Psoas muscle (tissue), 8 donors: Measurements from ENCODE around the gene KCNG4. TPM values are rescaled to one million over a fixed set of nuclear protein-coding genes. Genes with fewer than 3 reads are reported as not detected.

ENCODE experiments used
- ATAC-seq, 4 donors: fragments of 200-7000 bp; cut with Tn5 transposase; one replicate each; pipeline ENCODE4 v1.9.1; 2020; ENCODE audit warnings: moderate library complexity in 3 of 4, mild to moderate bottlenecking in 2 of 4
- DNase-seq, 2 donors: peaks; one replicate each; pipeline ENCODE4 v3.0.0-alpha.2; 2020
- H3K27ac ChIP-seq: fragments of 200-600 bp; one replicate; pipeline ENCODE4 v1.8.0; 2022
- H3K27me3 ChIP-seq, 3 donors: fragments of 200-600 bp in 1 of 3; one replicate each; pipeline versions ENCODE4 v1.6.1 to v1.8.0; 2013 to 2022; ENCODE audit warnings: low read length in 2 of 3, mild to moderate bottlenecking in 2 of 3, moderate library complexity in 1 of 3; ENCODE audit not compliant: insufficient read depth in 3 of 3
- H3K36me3 ChIP-seq, 2 donors: fragments of 200-600 bp in 1 of 2; one replicate each; pipeline versions ENCODE4 v1.6.1 to v1.8.0; 2013 to 2022; ENCODE audit warnings: low read depth in 1 of 2, mild to moderate bottlenecking in 1 of 2, moderate library complexity in 1 of 2; ENCODE audit not compliant: insufficient read depth in 1 of 2
- H3K4me1 ChIP-seq: fragments of 200-600 bp; one replicate; pipeline ENCODE4 v1.8.0; 2022
- H3K4me3 ChIP-seq: fragments of 200-600 bp; one replicate; pipeline ENCODE4 v1.8.0; 2022; ENCODE audit warnings: mild to moderate bottlenecking
- H3K9me3 ChIP-seq: fragments of 200-600 bp; one replicate; pipeline ENCODE4 v1.8.0; 2022
- WGBS, 3 donors: extraction: QIAGEN DNeasy Blood & Tissue Kit; methylation state at CpG; one replicate each; pipeline versions ENCODE4 v1.1.6 to v1.1.7; 2013; 5-methylcytosine and 5-hydroxymethylcytosine counted together
- intact Hi-C, 2 donors: fragments of 100-400 bp; cut with DNase I; formaldehyde crosslinking; loops; one replicate each; pipeline versions ENCODE4 v1.11.0 to v1.14.2; 2022
- polyA plus RNA-seq, 3 donors: library from polyadenylated mRNA; stranded (reverse); fragments of 200-250 nt; gene quantifications; one replicate each; pipeline ENCODE4 v1.2.3, GENCODE V29; 2013
- total RNA-seq, 4 donors: library from RNA; stranded (reverse); fragmentation: NEBNext Ultra II Directional in 2 of 4; extraction: Animal tissue kit (Norgen Biotek cat#: 25700) in 2 of 4; gene quantifications; one replicate each; pipeline versions ENCODE4 v1.2.1 to v1.2.4, GENCODE V29; 2021 to 2023
- TF ChIP-seq, protein P1 (sequence below): fragments of 200-600 bp; IDR thresholded peaks from one replicate; pipeline ENCODE4 v1.8.0; 2022; ENCODE audit warnings: antibody characterized with exemption
- donor health status: healthy with polysubstance abuse.
- donor health status: DM: no; HTN: no; CAD: no; lungs with moderate emphysema.
- donor health status: Bipolar disorder and iron deficiency.
- donor health status: healthy.
- donor health status: DM: yes; HTN: yes; CAD: no.
- donor health status: DM: no; HTN: no; CAD: no.
- donor health status: DM: no; HTN: no; CAD: no.
- donor health status: DM: yes; HTN: yes; CAD: no.

The KCNG4 gene
- total and polyA plus RNA-seq, 7 donors, result 0.04 to 0.10 TPM; not detected in 5

DNA sequence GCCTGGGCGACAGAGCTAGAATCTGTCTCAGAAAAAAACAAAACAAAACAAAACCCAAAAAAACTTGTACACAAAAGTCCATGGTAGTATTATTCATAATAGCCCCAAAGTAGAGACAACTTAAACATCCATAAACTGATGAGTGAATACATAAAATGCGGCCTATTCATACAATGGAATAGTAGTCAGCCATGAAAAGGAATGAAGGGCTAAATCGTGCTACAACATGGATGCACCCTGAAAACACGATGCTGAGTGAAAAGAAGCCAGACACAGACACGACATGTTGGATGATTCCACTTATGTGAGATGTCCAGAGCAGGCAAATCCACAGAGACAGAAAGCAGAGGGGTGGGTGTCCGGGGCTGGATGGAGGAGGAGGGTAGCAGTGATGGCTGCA is 12.3 kb downstream of the KCNG4 start:
- Histone ChIP-seq H3K4me1 (peaks cover 2% of the 10 kb centered on the region), H3K27me3 (peaks cover 0 to 7% (median 3%) of the 10 kb centered on the region in 3 donors), H3K36me3 (no peaks in the 10 kb centered on the region), H3K27ac (no peak overlapping the region), H3K4me3 (no peak overlapping the region), H3K9me3 (no peaks in the 10 kb centered on the region)
- DNase-seq, result no peak
- intact Hi-C loops, result no loop called here
- no peak for ATAC-seq
- WGBS, 3 donors, result 84 to 87% (median 85%) methylated on average over 6 of the region's 6 CpGs
- TF ChIP-seq, protein P1, sequence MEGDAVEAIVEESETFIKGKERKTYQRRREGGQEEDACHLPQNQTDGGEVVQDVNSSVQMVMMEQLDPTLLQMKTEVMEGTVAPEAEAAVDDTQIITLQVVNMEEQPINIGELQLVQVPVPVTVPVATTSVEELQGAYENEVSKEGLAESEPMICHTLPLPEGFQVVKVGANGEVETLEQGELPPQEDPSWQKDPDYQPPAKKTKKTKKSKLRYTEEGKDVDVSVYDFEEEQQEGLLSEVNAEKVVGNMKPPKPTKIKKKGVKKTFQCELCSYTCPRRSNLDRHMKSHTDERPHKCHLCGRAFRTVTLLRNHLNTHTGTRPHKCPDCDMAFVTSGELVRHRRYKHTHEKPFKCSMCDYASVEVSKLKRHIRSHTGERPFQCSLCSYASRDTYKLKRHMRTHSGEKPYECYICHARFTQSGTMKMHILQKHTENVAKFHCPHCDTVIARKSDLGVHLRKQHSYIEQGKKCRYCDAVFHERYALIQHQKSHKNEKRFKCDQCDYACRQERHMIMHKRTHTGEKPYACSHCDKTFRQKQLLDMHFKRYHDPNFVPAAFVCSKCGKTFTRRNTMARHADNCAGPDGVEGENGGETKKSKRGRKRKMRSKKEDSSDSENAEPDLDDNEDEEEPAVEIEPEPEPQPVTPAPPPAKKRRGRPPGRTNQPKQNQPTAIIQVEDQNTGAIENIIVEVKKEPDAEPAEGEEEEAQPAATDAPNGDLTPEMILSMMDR, result no peak

DNA sequence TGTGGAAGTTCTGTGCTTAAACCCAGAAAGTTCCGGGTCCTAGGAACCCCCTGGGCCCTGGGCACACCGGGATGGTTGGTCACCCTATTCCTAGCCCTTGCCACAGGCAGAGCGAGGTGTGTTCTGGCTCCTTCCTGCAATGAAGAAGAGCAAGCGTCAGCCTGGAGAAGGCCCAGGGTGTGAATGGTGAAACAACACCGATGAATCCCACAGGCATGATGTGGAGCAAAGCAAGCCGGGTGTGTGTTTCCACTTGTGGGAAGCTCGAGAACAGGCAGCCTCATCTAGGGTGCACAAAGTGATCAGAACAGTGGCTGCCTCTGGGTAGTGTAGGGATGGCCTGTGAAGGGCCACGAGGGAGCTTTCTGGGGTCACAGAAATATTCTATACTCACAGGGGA is 13.8 kb downstream of the KCNG4 start:
- DNase-seq, result no peak
- Histone ChIP-seq H3K4me1 (peaks cover 2% of the 10 kb centered on the region), H3K27me3 (peaks cover 0 to 7% (median 3%) of the 10 kb centered on the region in 3 donors), H3K9me3 (no peaks in the 10 kb centered on the region), H3K27ac (no peak overlapping the region), H3K36me3 (no peaks in the 10 kb centered on the region), H3K4me3 (no peak overlapping the region)
- TF ChIP-seq, protein P1, result no peak
- ATAC-seq, result no peak
- intact Hi-C loops, result no loop called here
- WGBS, 3 donors, result 84 to 87% (median 84%) methylated on average over 8 of the region's 8 CpGs

DNA sequence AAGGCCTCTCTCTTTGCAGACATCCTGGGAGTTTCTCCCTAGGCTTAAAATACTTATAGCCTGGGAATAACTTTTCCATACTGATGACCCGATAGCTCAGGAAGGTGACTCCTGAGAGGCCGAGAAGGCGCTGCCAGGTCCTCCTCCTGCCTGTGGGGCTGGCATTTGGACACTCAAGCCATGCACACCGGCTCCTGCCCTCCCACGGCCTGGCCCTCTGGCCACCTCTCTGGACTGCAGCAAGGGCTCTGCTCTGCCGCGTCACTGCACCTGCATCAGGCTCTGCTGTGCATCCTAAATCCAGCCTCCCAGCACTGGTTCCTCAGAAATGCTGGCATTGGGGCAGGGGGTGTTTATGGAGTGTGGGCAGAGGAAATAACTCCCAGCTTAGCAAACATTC is 14.2 kb downstream of the KCNG4 start:
- no peak for ATAC-seq
- TF ChIP-seq, protein P1, result no peak
- 75 to 81% (median 77%) methylated on average over 7 of the region's 7 CpGs for WGBS, 3 donors
- intact Hi-C loops, result no loop called here
- Histone ChIP-seq H3K4me1 (peaks cover 2% of the 10 kb centered on the region), H3K9me3 (no peaks in the 10 kb centered on the region), H3K27me3 (peaks cover 0 to 7% (median 3%) of the 10 kb centered on the region in 3 donors), H3K4me3 (no peak overlapping the region), H3K36me3 (no peaks in the 10 kb centered on the region), H3K27ac (no peak overlapping the region)
- DNase-seq, result no peak

DNA sequence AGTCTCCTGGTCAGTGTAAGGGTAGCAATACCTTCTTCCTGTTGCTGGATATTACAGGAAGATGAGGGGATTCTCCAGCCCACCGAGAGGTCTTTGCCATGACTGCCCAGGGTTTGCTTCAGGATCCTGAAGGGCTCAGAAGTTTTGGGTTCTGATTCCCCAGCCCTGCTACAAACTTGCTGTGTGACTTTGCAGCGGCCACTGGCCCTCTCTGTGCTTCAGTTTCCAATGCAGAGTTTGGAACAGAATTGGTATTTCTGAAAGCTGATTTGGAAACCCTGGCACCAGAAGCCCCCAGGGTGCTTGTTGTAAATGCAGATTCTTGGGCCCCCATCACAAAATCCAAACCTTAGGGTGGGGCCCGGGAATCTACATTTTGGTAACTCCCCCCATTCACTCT is 14.7 kb downstream of the KCNG4 start:
- no peak overlapping the region for H3K27ac ChIP-seq
- TF ChIP-seq, protein P1, result no peak
- intact Hi-C loops, result no loop called here
- H3K36me3 ChIP-seq, result no peaks in the 10 kb centered on the region
- peaks cover 0 to 7% (median 3%) of the 10 kb centered on the region in 3 donors for H3K27me3 ChIP-seq
- ATAC-seq (no peak), DNase-seq (no peak)
- no peaks in the 10 kb centered on the region for H3K9me3 ChIP-seq
- 87 to 88% (median 88%) methylated on average over 3 of the region's 3 CpGs for WGBS, 3 donors
- no peak overlapping the region for H3K4me3 ChIP-seq
- H3K4me1 ChIP-seq, result peaks cover 2% of the 10 kb centered on the region

DNA sequence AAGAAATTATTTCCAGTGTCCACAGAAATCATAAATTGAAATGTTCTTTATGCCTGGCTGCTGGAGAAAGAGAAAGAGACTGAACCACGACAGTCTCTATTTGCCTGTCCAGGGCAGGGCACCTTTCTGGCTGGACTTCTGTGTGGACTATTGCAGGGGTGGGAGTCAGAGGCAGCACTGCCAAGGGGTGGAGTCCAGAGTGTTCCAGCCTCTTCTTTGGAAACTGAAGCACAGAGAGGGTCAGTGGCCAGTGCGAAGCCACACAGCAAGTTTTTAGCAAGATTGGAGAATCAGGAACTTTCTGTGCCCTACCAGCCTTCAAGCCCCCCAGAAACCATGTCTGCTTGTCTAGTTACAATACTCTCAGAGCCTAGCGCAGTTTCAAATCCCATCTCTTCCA is 15.3 kb downstream of the KCNG4 start:
- TF ChIP-seq, protein P1, result no peak
- no peak overlapping the region for H3K4me3 ChIP-seq
- intact Hi-C loops, result no loop called here
- peaks cover 0 to 7% (median 3%) of the 10 kb centered on the region in 3 donors for H3K27me3 ChIP-seq
- peaks cover 2% of the 10 kb centered on the region for H3K4me1 ChIP-seq
- no peaks in the 10 kb centered on the region for H3K9me3 ChIP-seq
- no peak for DNase-seq
- H3K36me3 ChIP-seq, result no peaks in the 10 kb centered on the region
- no peak for ATAC-seq
- H3K27ac ChIP-seq, result no peak overlapping the region
- 90 to 94% (median 92%) methylated on average over 3 of the region's 3 CpGs for WGBS, 3 donors
